Measurements from ENCODE around the gene CCM2. TPM values are rescaled to one million over a fixed set of nuclear protein-coding genes. Genes with fewer than 3 reads are reported as not detected.

The CCM2 gene
- total RNA-seq, result 26.1 TPM

DNA sequence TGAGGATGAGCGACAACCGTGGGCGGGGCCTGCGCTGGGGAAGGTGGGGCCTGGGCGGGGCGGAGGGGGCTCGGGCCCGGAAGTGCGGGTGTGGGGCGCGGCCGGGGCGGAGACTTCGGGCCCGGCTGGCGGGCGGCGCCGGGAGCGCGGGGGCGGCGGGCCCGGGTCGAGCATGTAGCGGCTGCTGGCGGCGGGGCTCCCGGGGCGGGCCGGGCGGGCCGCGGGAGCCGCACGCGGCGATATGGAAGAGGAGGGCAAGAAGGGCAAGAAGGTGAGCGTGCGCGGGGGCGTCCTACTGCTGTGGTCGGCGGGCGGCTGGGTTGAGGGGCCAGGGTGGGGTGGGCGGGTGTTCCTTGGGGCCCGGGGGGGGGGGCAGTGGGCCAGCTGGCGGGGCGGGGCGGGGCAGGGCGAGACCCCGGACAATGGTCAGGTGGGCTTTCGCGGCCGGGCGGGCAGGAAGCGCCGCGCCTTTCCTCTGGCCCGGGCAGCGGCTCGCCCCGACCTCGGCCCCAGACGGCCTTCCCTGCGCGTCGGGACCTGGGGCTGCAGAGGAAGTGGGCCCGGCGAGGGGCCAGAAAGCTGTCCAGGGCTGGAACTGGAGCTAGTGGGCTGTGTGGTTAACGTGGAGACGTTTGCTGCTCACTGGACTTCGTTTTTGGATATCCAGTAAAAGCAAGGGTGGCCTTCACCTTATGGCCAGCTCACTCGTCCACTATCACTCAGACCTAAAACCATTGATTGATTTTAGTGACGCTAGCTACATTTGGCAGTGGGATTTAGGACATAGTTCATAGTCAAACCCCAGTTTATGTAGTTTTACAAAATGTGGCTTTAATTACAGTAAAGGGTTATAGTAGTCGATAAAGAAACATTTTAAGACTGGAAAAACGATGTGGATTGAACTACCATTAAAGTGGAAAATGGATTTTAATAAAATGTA lies at the start of gene CCM2:
CCM2 (plus strand) TSS at position 109 of the 940 bp plus-strand sequence; CDS start at position 242, 133 bp downstream.

DNA sequence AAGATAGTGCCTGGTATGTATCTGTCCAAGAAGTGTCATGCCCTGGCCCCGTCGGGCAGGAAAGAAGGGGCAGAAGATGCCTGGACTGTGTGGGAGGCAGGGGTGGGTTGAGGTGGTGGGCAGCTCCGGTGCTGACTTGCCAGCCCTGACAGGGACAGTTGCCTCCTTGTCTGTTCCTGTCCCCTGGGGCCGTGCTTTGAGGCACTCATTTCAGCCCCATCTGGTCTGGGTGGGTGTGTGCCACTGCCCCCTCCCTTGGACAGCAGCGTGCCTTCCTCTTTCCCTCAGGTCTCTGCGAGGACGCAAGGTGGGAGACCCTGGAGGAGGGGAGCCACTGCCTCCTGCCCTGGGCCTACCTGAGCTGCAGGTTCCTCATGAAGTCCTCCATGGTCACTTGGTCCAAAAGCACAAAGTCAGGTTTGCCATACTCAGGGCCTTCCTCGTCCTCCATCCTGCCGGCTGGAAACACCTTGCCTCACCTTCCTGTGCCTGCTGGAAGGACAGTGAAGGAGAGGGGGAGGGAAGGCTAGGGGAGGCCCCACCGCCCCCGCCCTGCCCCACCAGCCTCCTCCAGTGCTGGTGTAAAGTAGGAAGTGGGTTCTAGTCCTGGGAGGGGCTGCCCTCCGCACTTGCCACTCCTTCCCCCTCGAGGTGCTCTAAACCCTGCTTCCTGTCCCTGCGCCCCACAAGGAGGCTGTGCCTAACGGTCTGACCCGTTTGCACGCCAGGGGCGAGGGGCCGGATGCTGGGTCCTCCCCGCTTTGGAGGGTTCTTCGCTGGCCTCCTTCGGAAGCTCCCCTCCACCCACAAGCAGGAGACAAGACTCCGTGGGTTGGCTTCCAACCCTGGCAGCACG lies 21.3 kb upstream of the CCM2 start, which contains the start of gene MYO1G:
MYO1G (minus strand) TSS at position 505 of the 856 bp plus-strand sequence; CDS start at position 451, 54 bp downstream.

DNA sequence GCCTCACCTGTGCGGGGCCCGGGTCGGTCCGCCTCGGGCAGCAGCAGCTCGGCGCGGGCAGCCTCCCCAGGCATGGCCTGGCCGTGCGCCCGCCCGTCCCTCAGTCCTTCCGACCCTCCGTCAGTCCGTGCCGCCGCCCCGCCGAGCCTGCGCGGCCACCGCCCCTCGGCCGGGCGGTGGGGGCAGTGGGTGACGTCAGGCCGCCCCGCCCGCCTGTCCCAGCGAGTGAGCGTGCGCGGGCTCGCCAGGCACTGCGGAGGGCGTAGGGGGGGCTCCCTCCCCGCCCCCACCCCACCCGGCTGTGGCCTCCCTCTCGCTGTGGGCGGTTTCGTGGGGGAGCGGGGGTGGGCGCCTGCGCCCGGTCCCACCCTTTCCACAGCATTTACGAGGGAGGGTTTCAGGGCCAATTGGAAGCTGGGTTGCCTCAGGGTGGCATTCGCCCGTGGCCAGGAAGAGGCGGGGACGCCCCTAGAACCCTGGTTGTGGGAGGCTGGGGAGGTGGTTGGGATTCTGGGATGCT lies 88.9 kb downstream of the CCM2 start, which contains the start of gene NACAD:
NACAD (minus strand) TSS at position 149 of the 520 bp plus-strand sequence; CDS start at position 74, 75 bp downstream.

GRCh38 chr7:45111298-45112223 lies 111.6 kb downstream of the CCM2 start, which contains the start of gene TBRG4:
Gene TBRG4, minus strand, starts transcription at chr7:45111697. Its CDS starts 2,460 bp downstream, at chr7:45109237.

Small RNA genes within 50 kb of the gene (small RNA-seq; reads per million reads assigned to genes)
- gene SNORA5A (3.3 reads per million, percentile 90 among the genes with 10 or more reads in this experiment), gene SNORA5B (not detected), gene SNORA5C (15.5 reads per million, percentile 94 among the genes with 10 or more reads in this experiment)

Other genes with a start within 250 kb of the CCM2 start
- 674 TPM for gene PPIA, start 203.5 kb upstream of the CCM2 start, total RNA-seq
- gene H2AZ2, start 152.1 kb upstream of the CCM2 start, total RNA-seq, result 208 TPM
- 38.5 TPM for gene PURB, start 114.7 kb upstream of the CCM2 start, total RNA-seq
- 0.46 TPM for gene MYO1G, start 21.2 kb upstream of the CCM2 start, total RNA-seq
- 7.6 TPM for gene NACAD, start 88.8 kb downstream of the CCM2 start, total RNA-seq
- gene TBRG4, start 111.5 kb downstream of the CCM2 start, total RNA-seq, result 49.1 TPM
- 6.2 TPM for gene RAMP3, start 157.6 kb downstream of the CCM2 start, total RNA-seq

Measured in diencephalon (tissue), 1 donor.